Measurements from ENCODE around the gene RFPL1. TPM values are rescaled to one million over a fixed set of nuclear protein-coding genes. Genes with fewer than 3 reads are reported as not detected.

RFPL1 gene
- total RNA-seq, 4 donors from 2014 or later, result not detected

DNA sequence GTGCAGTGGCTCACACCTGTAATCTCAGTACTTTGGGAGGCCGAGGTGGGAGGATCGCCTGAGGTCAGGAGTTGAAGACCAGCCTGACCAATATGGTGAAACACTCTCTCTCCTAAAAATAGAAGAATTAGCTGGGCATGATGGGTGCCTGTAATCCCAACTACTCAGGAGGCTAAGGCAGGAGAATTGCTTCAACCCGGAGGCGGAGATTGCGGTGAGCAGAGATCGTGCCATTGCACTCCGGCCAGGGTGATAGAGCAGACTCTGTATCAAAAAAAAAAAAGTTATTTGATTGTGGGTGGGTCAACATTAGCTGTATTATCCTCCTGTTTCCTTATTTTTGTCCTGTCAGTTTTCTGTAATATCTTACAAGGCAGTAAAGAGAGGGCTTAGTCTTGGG lies 11.9 kb upstream of the RFPL1 start:
- WGBS, 2 donors, result 92 to 93% methylated on average over 7 of the region's 7 CpGs
- TF ChIP-seq POLR2A (IDR thresholded peaks at IDR 0.05) (no peak), CTCF (IDR thresholded peaks at IDR 0.05) (no peak)
- intact Hi-C loops (cut with DNase I; ENCODE audit: low total_unique reads), result no loop called here
- DNase-seq (ENCODE audit: low spot score in 2 of 2), result no peak
- H3K4me3 ChIP-seq (ENCODE audit: low read depth, poor library complexity, severe bottlenecking), result no peak overlapping the region

GRCh38 chr22:29427176-29427760 lies 11.1 kb upstream of the RFPL1 start:
- WGBS, 2 donors, result 73 to 80% methylated on average over 2 of the region's 2 CpGs
- no peak overlapping the region for H3K4me3 ChIP-seq (ENCODE audit: low read depth, poor library complexity, severe bottlenecking)
- intact Hi-C loops (cut with DNase I; ENCODE audit: low total_unique reads), result no loop called here
- TF ChIP-seq POLR2A (IDR thresholded peaks at IDR 0.05), result no peak
- no peak for TF ChIP-seq CTCF (IDR thresholded peaks at IDR 0.05)
- peak in 1 of 2 donors; percentile 54 for DNase-seq (ENCODE audit: low spot score in 2 of 2)

GRCh38 chr22:29431986-29432385 lies 6.4 kb upstream of the RFPL1 start:
- peak in 1 of 2 donors; percentile 9 for DNase-seq (ENCODE audit: low spot score in 2 of 2)
- intact Hi-C loops (cut with DNase I; ENCODE audit: low total_unique reads), result no loop called here
- WGBS, 2 donors, result 42 to 50% methylated on average over 5 of the region's 5 CpGs
- TF ChIP-seq POLR2A (IDR thresholded peaks at IDR 0.05), result no peak
- no peak for TF ChIP-seq CTCF (IDR thresholded peaks at IDR 0.05)
- H3K4me3 ChIP-seq (ENCODE audit: low read depth, poor library complexity, severe bottlenecking), result no peak overlapping the region

GRCh38 chr22:29433856-29434255 lies 4.5 kb upstream of the RFPL1 start:
- H3K4me3 ChIP-seq (ENCODE audit: low read depth, poor library complexity, severe bottlenecking), result no peak overlapping the region
- intact Hi-C loops (cut with DNase I; ENCODE audit: low total_unique reads), result no loop called here
- 92 to 93% methylated on average over 3 of the region's 3 CpGs for WGBS, 2 donors
- TF ChIP-seq CTCF (IDR thresholded peaks at IDR 0.05) (no peak), POLR2A (IDR thresholded peaks at IDR 0.05) (no peak)
- peak in 1 of 2 donors; percentile 21 for DNase-seq (ENCODE audit: low spot score in 2 of 2)

DNA sequence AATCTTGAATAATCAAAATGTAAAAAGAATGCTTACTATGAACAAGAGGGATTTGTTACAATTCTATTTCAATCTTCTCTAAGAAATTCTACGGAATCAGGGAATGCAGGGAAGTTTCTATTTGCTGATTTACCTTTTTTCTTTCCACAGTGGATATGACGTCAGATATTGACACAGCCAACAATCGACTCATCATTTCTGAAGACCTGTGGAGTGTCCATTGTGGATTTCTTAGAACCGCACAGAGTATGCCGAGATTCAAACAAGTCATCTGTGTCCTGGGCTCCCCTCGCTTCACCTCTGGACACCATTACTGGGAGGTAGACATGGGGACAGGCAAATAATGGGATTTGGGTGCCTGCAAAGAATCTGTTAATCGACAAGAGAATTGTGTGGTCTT lies 4.1 kb upstream of the RFPL1 start:
- no peak overlapping the region for H3K4me3 ChIP-seq (ENCODE audit: low read depth, poor library complexity, severe bottlenecking)
- DNase-seq (ENCODE audit: low spot score in 2 of 2), result peak in 1 of 2 donors; percentile 12
- no peak for TF ChIP-seq POLR2A (IDR thresholded peaks at IDR 0.05)
- TF ChIP-seq CTCF (IDR thresholded peaks at IDR 0.05), result no peak
- intact Hi-C loops (cut with DNase I; ENCODE audit: low total_unique reads), result no loop called here
- whole genome bisulfite sequencing, 2 donors, result 84 to 87% methylated on average over 7 of the region's 7 CpGs
